Fibroblast of lung (primary cell): Measurements from ENCODE around the gene KLK3. TPM values are rescaled to one million over a fixed set of nuclear protein-coding genes. Genes with fewer than 3 reads are reported as not detected.

Source experiments
- DNase-seq, 2 donors: peaks; one replicate each; pipeline versions ENCODE4 v3.0.0 to v3.0.0-alpha.2; 2010; ENCODE audit warnings: low read depth in 2 of 2
- H2AFZ ChIP-seq: 2 replicates; pipeline ENCODE4 v1.5.1; 2012; ENCODE audit warnings: low read length, control low read depth, inconsistent platforms
- H3K27ac ChIP-seq: 2 replicates; pipeline ENCODE4 v1.5.1; 2011; ENCODE audit warnings: low read length, control low read depth; ENCODE audit not compliant: insufficient read depth
- H3K27me3 ChIP-seq: 2 replicates; pipeline ENCODE4 v1.5.1; 2011; ENCODE audit warnings: mild to moderate bottlenecking, low read length; ENCODE audit not compliant: control insufficient read depth, insufficient read depth
- H3K36me3 ChIP-seq: 2 replicates; pipeline ENCODE4 v1.5.1; 2011; ENCODE audit warnings: low read length; ENCODE audit not compliant: control insufficient read depth, insufficient read depth
- H3K4me1 ChIP-seq: 2 replicates; pipeline ENCODE4 v1.5.1; 2011; ENCODE audit warnings: low read length; ENCODE audit not compliant: control insufficient read depth, insufficient read depth; ENCODE audit errors: extremely low read depth
- H3K4me2 ChIP-seq: 2 replicates; pipeline ENCODE4 v1.5.1; 2011; ENCODE audit warnings: low read length, control low read depth; ENCODE audit not compliant: insufficient read depth; ENCODE audit errors: extremely low read depth
- H3K4me3 ChIP-seq, 4 experiments: fragments of 200-600 bp in 1 of 4; sonication (generic) in 1 of 4; replicated peaks in 1 of 4; 2 replicates each; pipeline ENCODE4 v1.5.1; 2011 to 2016; ENCODE audit warnings: low read length in 4 of 4, low read depth in 3 of 4, mild to moderate bottlenecking in 3 of 4, control low read depth in 2 of 4, inconsistent platforms in 1 of 4, mixed read lengths in 1 of 4; ENCODE audit not compliant: insufficient read depth in 1 of 4; ENCODE audit errors: control extremely low read depth in 1 of 4
- H3K79me2 ChIP-seq: 2 replicates; pipeline ENCODE4 v1.5.1; 2012; ENCODE audit warnings: mild to moderate bottlenecking, low read length, inconsistent platforms; ENCODE audit not compliant: control insufficient read depth, insufficient read depth
- H3K9ac ChIP-seq: 2 replicates; pipeline ENCODE4 v1.5.1; 2011; ENCODE audit warnings: mild to moderate bottlenecking, low read length, control low read depth; ENCODE audit not compliant: insufficient read depth
- H3K9me3 ChIP-seq: 2 replicates; pipeline ENCODE4 v1.5.1; 2012; ENCODE audit warnings: low read depth, low read length; ENCODE audit not compliant: control insufficient read depth, insufficient read depth
- H4K20me1 ChIP-seq: 2 replicates; pipeline ENCODE4 v1.5.1; 2011; ENCODE audit warnings: low read length; ENCODE audit not compliant: control insufficient read depth, insufficient read depth; ENCODE audit errors: extremely low read depth
- EZH2 ChIP-seq: IDR thresholded peaks from 2 replicates; pipeline ENCODE4 v1.5.1; 2012; ENCODE audit warnings: low read length, control low read depth, mild to moderate bottlenecking; ENCODE audit errors: missing control alignments
- polyA plus RNA-seq, 2 donors: library from polyadenylated mRNA; depleted of rRNA in 1 of 2; stranded (reverse) in 1 of 2; unstranded in 1 of 2; fragments of >200 nt; gene quantifications; 2 replicates each; pipeline ENCODE4 v1.2.1, GENCODE V29; 2011 to 2012; ENCODE audit warnings: missing spikeins in 1 of 2
- total RNA-seq: library from RNA; depleted of rRNA; stranded (reverse); fragments of >200 nt; gene quantifications from 2 replicates; pipeline ENCODE4 v1.2.1, GENCODE V29; 2014
- TF ChIP-seq, protein P1 (sequence below), 2 donors: IDR thresholded peaks in 1 of 2; conservative IDR thresholded peaks in 1 of 2; 1 replicate in 1 of 2; 2 replicates in 1 of 2; pipeline ENCODE4 v1.5.1; 2011 to 2012; ENCODE audit warnings: low read length in 2 of 2, control low read depth in 1 of 2, inconsistent platforms in 1 of 2, low read depth in 1 of 2, mild to moderate bottlenecking in 1 of 2

KLK3 gene
- total and polyA plus RNA-seq, 2 donors (not counting 1 experiment from before 2014, with no cell fraction given), result not detected

DNA sequence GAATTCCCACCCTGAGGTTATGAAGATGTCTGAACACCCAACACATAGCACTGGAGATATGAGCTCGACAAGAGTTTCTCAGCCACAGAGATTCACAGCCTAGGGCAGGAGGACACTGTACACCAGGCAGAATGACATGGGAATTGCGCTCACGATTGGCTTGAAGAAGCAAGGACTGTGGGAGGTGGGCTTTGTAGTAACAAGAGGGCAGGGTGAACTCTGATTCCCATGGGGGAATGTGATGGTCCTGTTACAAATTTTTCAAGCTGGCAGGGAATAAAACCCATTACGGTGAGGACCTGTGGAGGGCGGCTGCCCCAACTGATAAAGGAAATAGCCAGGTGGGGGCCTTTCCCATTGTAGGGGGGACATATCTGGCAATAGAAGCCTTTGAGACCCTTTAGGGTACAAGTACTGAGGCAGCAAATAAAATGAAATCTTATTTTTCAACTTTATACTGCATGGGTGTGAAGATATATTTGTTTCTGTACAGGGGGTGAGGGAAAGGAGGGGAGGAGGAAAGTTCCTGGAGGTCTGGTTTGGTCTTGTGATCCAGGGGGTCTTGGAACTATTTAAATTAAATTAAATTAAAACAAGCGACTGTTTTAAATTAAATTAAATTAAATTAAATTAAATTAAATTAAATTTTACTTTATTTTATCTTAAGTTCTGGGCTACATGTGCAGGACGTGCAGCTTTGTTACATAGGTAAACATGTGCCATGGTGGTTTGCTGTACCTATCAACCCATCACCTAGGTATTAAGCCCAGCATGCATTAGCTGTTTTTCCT, 7.0 kb downstream of the KLK3 start:
- no peaks in the 10 kb centered on the region for H3K36me3 ChIP-seq
- no peak overlapping the region for H3K4me3 ChIP-seq
- TF ChIP-seq, protein P1, sequence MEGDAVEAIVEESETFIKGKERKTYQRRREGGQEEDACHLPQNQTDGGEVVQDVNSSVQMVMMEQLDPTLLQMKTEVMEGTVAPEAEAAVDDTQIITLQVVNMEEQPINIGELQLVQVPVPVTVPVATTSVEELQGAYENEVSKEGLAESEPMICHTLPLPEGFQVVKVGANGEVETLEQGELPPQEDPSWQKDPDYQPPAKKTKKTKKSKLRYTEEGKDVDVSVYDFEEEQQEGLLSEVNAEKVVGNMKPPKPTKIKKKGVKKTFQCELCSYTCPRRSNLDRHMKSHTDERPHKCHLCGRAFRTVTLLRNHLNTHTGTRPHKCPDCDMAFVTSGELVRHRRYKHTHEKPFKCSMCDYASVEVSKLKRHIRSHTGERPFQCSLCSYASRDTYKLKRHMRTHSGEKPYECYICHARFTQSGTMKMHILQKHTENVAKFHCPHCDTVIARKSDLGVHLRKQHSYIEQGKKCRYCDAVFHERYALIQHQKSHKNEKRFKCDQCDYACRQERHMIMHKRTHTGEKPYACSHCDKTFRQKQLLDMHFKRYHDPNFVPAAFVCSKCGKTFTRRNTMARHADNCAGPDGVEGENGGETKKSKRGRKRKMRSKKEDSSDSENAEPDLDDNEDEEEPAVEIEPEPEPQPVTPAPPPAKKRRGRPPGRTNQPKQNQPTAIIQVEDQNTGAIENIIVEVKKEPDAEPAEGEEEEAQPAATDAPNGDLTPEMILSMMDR (conservative IDR thresholded peaks at IDR 0.05 in 1 of 2, IDR thresholded peaks at IDR 0.05 in 1 of 2; ENCODE audit: low read depth in 1 of 2, low read length in 2 of 2), result no peak
- TF ChIP-seq EZH2, result no peak
- no peak for DNase-seq
- H3K27me3 ChIP-seq, result no peaks in the 10 kb centered on the region
- no peak overlapping the region for H3K4me2 ChIP-seq
- H4K20me1 ChIP-seq, result no peaks in the 10 kb centered on the region
- H3K27ac ChIP-seq, result no peak overlapping the region
- H2AFZ ChIP-seq, result no peak overlapping the region
- H3K9me3 ChIP-seq, result no peaks in the 10 kb centered on the region
- no peaks in the 10 kb centered on the region for H3K4me1 ChIP-seq
- H3K79me2 ChIP-seq, result no peaks in the 10 kb centered on the region
- H3K9ac ChIP-seq, result no peak overlapping the region

DNA sequence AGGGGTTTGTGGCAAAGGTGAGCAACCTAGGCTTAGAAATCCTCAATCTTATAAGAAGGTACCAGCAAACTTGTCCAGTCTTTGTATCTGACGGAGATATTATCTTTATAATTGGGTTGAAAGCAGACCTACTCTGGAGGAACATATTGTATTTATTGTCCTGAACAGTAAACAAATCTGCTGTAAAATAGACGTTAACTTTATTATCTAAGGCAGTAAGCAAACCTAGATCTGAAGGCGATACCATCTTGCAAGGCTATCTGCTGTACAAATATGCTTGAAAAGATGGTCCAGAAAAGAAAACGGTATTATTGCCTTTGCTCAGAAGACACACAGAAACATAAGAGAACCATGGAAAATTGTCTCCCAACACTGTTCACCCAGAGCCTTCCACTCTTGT, 14.8 kb downstream of the KLK3 start:
- Histone ChIP-seq H3K9me3 (no peaks in the 10 kb centered on the region), H3K4me3 (no peak overlapping the region), H2AFZ (no peak overlapping the region), H3K4me2 (no peak overlapping the region), H3K4me1 (no peaks in the 10 kb centered on the region), H3K36me3 (no peaks in the 10 kb centered on the region), H4K20me1 (no peaks in the 10 kb centered on the region), H3K79me2 (no peaks in the 10 kb centered on the region), H3K9ac (no peak overlapping the region), H3K27ac (no peak overlapping the region), H3K27me3 (no peaks in the 10 kb centered on the region)
- DNase-seq, result no peak
- TF ChIP-seq, protein P1 (conservative IDR thresholded peaks at IDR 0.05 in 1 of 2, IDR thresholded peaks at IDR 0.05 in 1 of 2; ENCODE audit: low read depth in 1 of 2, low read length in 2 of 2), result no peak
- TF ChIP-seq EZH2, result no peak

DNA sequence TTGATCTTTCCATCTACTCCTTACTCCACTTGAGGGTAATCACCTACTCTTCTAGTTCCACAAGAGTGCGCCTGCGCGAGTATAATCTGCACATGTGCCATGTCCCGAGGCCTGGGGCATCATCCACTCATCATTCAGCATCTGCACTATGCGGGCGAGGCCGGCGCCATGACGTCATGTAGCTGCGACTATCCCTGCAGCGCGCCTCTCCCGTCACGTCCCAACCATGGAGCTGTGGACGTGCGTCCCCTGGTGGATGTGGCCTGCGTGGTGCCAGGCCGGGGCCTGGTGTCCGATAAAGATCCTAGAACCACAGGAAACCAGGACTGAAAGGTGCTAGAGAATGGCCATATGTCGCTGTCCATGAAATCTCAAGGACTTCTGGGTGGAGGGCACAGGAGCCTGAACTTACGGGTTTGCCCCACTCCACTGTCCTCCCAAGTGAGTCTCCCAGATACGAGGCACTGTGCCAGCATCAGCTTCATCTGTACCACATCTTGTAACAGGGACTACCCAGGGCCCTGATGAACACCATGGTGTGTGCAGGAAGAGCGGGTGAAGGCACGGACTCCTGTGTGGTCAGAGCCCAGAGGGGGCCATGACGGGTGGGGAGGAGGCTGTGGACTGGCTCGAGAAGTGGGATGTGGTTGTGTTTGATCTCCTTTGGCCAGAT, 15.8 kb downstream of the KLK3 start:
- Histone ChIP-seq H3K4me1 (no peaks in the 10 kb centered on the region), H3K9ac (no peak overlapping the region), H3K4me3 (no peak overlapping the region), H2AFZ (no peak overlapping the region), H4K20me1 (no peaks in the 10 kb centered on the region), H3K27me3 (no peaks in the 10 kb centered on the region), H3K4me2 (no peak overlapping the region), H3K36me3 (no peaks in the 10 kb centered on the region), H3K79me2 (no peaks in the 10 kb centered on the region), H3K27ac (no peak overlapping the region), H3K9me3 (no peaks in the 10 kb centered on the region)
- no peak for DNase-seq
- no peak for TF ChIP-seq EZH2
- TF ChIP-seq, protein P1 (conservative IDR thresholded peaks at IDR 0.05 in 1 of 2, IDR thresholded peaks at IDR 0.05 in 1 of 2; ENCODE audit: low read depth in 1 of 2, low read length in 2 of 2), result no peak
